ENCODE measurements around the gene DGLUCY.

Gene DGLUCY

GRCh38 chr14:91232603-91233002 lies 118.7 kb downstream of the DGLUCY start:
- no peak overlapping the region for H3K4me3 ChIP-seq (ENCODE audit: low read depth, low read length)
- no peak for TF ChIP-seq CTCF (IDR thresholded peaks at IDR 0.05; ENCODE audit: low read depth, low read length)

GRCh38 chr14:91233936-91234790 lies 120.3 kb downstream of the DGLUCY start:
- no peak overlapping the region for H3K4me3 ChIP-seq (ENCODE audit: low read depth, low read length)
- TF ChIP-seq CTCF (IDR thresholded peaks at IDR 0.05; ENCODE audit: low read depth, low read length): no peak

- no peak for TF ChIP-seq CTCF (IDR thresholded peaks at IDR 0.05; ENCODE audit: low read depth, low read length)
Observed at GRCh38 chr14:91234791-91235114, 120.9 kb downstream of the DGLUCY start.

GRCh38 chr14:91235841-91236240 lies 122.0 kb downstream of the DGLUCY start:
- H3K4me3 ChIP-seq (ENCODE audit: low read depth, low read length): no peak overlapping the region
- TF ChIP-seq CTCF (IDR thresholded peaks at IDR 0.05; ENCODE audit: low read depth, low read length): no peak

More at GRCh38 chr14:91234791-91235114, 120.9 kb downstream of the DGLUCY start:
- H3K4me3 ChIP-seq (ENCODE audit: low read depth, low read length): no peak overlapping the region

- TF ChIP-seq CTCF (IDR thresholded peaks at IDR 0.05; ENCODE audit: low read depth, low read length): no peak
- H3K4me3 ChIP-seq (ENCODE audit: low read depth, low read length): no peak overlapping the region
Observed at GRCh38 chr14:91237219-91237618, 123.3 kb downstream of the DGLUCY start.

GRCh38 chr14:91238085-91238484 lies 124.2 kb downstream of the DGLUCY start:
- no peak overlapping the region for H3K4me3 ChIP-seq (ENCODE audit: low read depth, low read length)
- TF ChIP-seq CTCF (IDR thresholded peaks at IDR 0.05; ENCODE audit: low read depth, low read length): no peak

- no peak overlapping the region for H3K4me3 ChIP-seq (ENCODE audit: low read depth, low read length)
- TF ChIP-seq CTCF (IDR thresholded peaks at IDR 0.05; ENCODE audit: low read depth, low read length): no peak
Observed at GRCh38 chr14:91238661-91239060, 124.8 kb downstream of the DGLUCY start.
